Measurements from ENCODE around the gene LMX1B.

GRCh38 chr9:126612326-126612812, 1.4 kb upstream of the LMX1B start:
- TF ChIP-seq, protein P1, sequence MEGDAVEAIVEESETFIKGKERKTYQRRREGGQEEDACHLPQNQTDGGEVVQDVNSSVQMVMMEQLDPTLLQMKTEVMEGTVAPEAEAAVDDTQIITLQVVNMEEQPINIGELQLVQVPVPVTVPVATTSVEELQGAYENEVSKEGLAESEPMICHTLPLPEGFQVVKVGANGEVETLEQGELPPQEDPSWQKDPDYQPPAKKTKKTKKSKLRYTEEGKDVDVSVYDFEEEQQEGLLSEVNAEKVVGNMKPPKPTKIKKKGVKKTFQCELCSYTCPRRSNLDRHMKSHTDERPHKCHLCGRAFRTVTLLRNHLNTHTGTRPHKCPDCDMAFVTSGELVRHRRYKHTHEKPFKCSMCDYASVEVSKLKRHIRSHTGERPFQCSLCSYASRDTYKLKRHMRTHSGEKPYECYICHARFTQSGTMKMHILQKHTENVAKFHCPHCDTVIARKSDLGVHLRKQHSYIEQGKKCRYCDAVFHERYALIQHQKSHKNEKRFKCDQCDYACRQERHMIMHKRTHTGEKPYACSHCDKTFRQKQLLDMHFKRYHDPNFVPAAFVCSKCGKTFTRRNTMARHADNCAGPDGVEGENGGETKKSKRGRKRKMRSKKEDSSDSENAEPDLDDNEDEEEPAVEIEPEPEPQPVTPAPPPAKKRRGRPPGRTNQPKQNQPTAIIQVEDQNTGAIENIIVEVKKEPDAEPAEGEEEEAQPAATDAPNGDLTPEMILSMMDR (conservative IDR thresholded peaks at IDR 0.05; ENCODE audit: low read depth, low read length), result no peak
- TF ChIP-seq EZH2 (IDR thresholded peaks at IDR 0.05; ENCODE audit: low read length, unreplicated experiment), result no peak
- no peak for TF ChIP-seq EZH2phosphoT487 (IDR thresholded peaks at IDR 0.05; ENCODE audit: borderline replicate concordance, low read length)
